IPS-20b (cell line): ENCODE results near the gene E2F3.
"Not testable (repeated sequence)": the region's sequence is repeated elsewhere in the genome, so short reads cannot be mapped to it uniquely, and the experiment has no call there.

Experiments
- H3K27ac ChIP-seq: one replicate; pipeline ENCODE4 v1.5.1; 2013; ENCODE audit warnings: low read length
- H3K27me3 ChIP-seq: 2 replicates; pipeline ENCODE4 v1.6.1; 2013; ENCODE audit warnings: mild to moderate bottlenecking, low read length, inconsistent platforms; ENCODE audit not compliant: insufficient read depth
- H3K36me3 ChIP-seq: 2 replicates; pipeline ENCODE4 v1.6.1; 2013; ENCODE audit warnings: low read depth, mild to moderate bottlenecking, inconsistent platforms, low read length, moderate library complexity; ENCODE audit not compliant: insufficient read depth
- H3K4me1 ChIP-seq: 2 replicates; pipeline ENCODE4 v1.6.1; 2013; ENCODE audit warnings: mild to moderate bottlenecking, control low read depth, inconsistent platforms, low read length, moderate library complexity; ENCODE audit not compliant: insufficient read depth
- H3K4me3 ChIP-seq: 2 replicates; pipeline ENCODE4 v1.5.1; 2013; ENCODE audit warnings: mild to moderate bottlenecking, low read length, inconsistent platforms
- H3K9ac ChIP-seq: 2 replicates; pipeline ENCODE4 v1.6.1; 2013; ENCODE audit warnings: low read depth, mild to moderate bottlenecking, inconsistent platforms, low read length, moderate library complexity
- H3K9me3 ChIP-seq: 2 replicates; pipeline ENCODE4 v1.6.1; 2013; ENCODE audit warnings: mild to moderate bottlenecking, low read depth, low read length, inconsistent platforms; ENCODE audit not compliant: insufficient read depth

Gene E2F3

DNA sequence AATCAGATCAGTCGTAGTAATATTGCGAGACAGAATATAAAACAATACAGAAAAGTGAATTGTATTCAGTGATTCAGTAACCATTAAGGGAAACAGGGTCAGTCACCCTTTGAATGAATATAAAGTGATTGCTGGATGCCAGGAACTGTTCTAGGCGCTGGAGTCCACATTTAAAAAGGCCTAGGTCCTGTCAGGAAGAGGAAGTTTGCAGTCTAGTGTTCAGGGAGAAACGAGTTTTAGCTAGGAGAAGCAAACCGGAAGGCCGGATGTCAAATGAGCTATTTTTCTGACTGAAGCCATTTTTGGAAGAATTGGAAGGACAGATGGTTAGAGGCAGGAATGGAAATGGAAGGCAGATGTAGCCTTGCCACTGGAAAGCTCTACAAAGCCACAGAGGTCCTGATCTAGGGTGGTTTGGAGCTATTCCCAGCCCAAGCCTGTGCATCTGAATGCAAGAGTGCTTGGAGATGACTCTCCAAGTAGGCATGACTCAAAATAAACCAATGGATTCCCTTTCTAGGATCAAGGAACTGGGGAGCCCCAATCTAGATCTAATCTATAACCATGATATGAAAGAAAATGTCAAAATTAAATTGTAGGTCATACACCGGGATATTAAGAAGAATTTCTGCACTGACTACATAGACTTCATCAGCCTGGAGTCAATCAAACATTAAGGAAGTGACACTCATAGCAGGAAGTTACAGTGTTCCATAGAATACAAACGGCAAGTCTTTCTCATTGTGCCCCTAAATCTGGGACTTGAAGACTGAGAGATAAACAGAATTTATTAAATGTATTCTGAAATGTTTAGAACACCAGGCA is 95.7 kb downstream of the E2F3 start:
- H3K27me3 ChIP-seq = no peaks in the 10 kb centered on the region
- H3K36me3 ChIP-seq = peaks cover 9% of the 10 kb centered on the region; the same call in 1 of the 2 replicates
- H3K27ac ChIP-seq = no peak overlapping the region
- no peaks in the 10 kb centered on the region for H3K4me1 ChIP-seq
- H3K9me3 ChIP-seq = no peaks in the 10 kb centered on the region
- H3K9ac ChIP-seq = no peak overlapping the region
- H3K4me3 ChIP-seq = no peak overlapping the region

DNA sequence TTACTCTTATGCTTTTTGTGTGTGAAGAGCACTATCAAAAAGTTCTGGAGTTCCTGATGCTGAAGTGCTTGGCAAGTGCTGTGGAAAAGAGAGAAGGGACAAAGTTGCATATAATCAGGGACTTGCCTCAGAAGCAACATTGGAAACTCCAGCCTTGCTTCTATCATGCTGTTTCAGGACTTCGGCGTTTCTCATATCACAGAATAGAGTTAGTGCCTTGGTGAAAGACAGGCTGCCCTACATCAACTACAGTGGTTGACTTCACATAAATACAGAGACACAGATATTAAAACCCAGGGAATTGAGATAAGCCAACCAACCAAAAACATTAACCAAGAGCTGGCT is 96.3 kb downstream of the E2F3 start:
- no peak overlapping the region for H3K4me3 ChIP-seq
- H3K27me3 ChIP-seq = no peaks in the 10 kb centered on the region
- peaks cover 3% of the 10 kb centered on the region; the same call in 1 of the 2 replicates for H3K36me3 ChIP-seq
- no peaks in the 10 kb centered on the region for H3K4me1 ChIP-seq
- no peaks in the 10 kb centered on the region for H3K9me3 ChIP-seq
- H3K27ac ChIP-seq = no peak overlapping the region
- H3K9ac ChIP-seq = no peak overlapping the region

GRCh38 chr6:20509212-20509611 is 107.5 kb downstream of the E2F3 start:
- no peaks in the 10 kb centered on the region for H3K4me1 ChIP-seq
- H3K4me3 ChIP-seq = no peak overlapping the region

GRCh38 chr6:20511852-20512251 is 110.2 kb downstream of the E2F3 start:
- no peak overlapping the region for H3K4me3 ChIP-seq
- H3K27ac ChIP-seq = no peak overlapping the region
- no peaks in the 10 kb centered on the region for H3K9me3 ChIP-seq
- H3K4me1 ChIP-seq = no peaks in the 10 kb centered on the region
- H3K27me3 ChIP-seq = no peaks in the 10 kb centered on the region
- H3K36me3 ChIP-seq = no peaks in the 10 kb centered on the region
- no peak overlapping the region for H3K9ac ChIP-seq

More at GRCh38 chr6:20509212-20509611, 107.5 kb downstream of the E2F3 start:
- H3K9me3 ChIP-seq = no peaks in the 10 kb centered on the region
- H3K27ac ChIP-seq = no peak overlapping the region
- no peaks in the 10 kb centered on the region for H3K36me3 ChIP-seq
- no peaks in the 10 kb centered on the region for H3K27me3 ChIP-seq
- no peak overlapping the region for H3K9ac ChIP-seq

DNA sequence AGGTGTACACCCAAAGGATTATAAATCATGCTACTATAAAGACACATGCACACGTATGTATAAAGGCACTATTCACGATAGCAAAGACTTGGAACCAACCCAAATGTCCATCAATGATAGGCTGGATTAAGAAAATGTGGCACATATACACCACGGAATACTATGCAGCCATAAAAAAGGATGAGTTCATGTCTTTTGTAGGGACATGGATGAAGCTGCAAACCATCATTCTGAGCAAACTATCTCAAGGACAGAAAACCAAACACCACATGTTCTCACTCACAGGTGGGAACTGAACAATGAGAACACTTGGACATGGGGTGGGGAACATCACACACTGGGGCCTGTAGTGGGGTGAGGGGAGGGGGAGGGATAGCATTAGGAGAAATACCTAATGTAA is 123.5 kb downstream of the E2F3 start:
- not testable (repeated sequence) for H3K27ac ChIP-seq, H3K4me1 ChIP-seq, H3K36me3 ChIP-seq, H3K9me3 ChIP-seq, H3K4me3 ChIP-seq, H3K27me3 ChIP-seq, H3K9ac ChIP-seq

GRCh38 chr6:20529086-20529448 is 127.4 kb downstream of the E2F3 start:
- H3K9me3 ChIP-seq, H3K4me1 ChIP-seq, H3K36me3 ChIP-seq, H3K27me3 ChIP-seq, H3K27ac ChIP-seq, H3K9ac ChIP-seq, H3K4me3 ChIP-seq: not testable (repeated sequence)

GRCh38 chr6:20532881-20533280 is 131.2 kb downstream of the E2F3 start:
- Histone ChIP-seq H3K27me3 (no peaks in the 10 kb centered on the region), H3K4me3 (no peak overlapping the region), H3K27ac (no peak overlapping the region), H3K4me1 (peaks cover 5% of the 10 kb centered on the region; the same call in 1 of the 2 replicates), H3K9ac (no peak overlapping the region), H3K36me3 (peaks cover 9% of the 10 kb centered on the region), H3K9me3 (no peaks in the 10 kb centered on the region)

DNA sequence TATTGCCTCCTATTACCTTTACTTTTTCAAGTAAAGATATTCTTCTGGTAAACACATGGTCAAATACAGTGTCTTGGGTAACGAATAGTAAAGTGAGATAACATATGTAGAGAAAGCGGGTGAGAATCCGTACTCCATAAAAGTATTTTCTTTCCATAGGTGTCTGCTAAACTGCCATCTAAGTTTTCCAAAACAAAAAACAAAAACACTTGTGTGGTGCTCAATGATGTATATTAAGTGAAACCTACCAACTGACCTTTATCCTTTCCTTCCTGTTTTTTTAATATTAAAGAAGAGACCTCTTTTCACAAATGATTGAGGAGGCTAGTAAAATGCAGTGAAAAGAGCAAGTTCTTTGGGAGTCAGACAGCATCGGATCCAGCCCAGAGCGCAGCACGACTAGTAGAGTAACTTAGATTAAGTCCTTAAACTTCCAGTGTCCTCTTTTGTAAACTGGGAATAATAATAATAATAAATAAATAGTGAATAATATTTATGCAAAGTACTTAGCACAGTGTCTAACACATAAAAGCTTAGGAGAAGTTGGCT is 132.1 kb downstream of the E2F3 start:
- H3K36me3 ChIP-seq = peaks cover 9% of the 10 kb centered on the region
- no peaks in the 10 kb centered on the region for H3K27me3 ChIP-seq
- H3K9me3 ChIP-seq = no peaks in the 10 kb centered on the region
- H3K27ac ChIP-seq = peak overlapping the region; percentile 90
- H3K4me3 ChIP-seq = peak overlapping the region; percentile 71
- H3K9ac ChIP-seq = peak overlapping the region; percentile 96; the same call in 1 of the 2 replicates
- H3K4me1 ChIP-seq = peaks cover 11% of the 10 kb centered on the region

- H3K4me3 ChIP-seq = peak within 1 kb of the TSS; percentile 71
- peaks cover 9% of the 10 kb centered on the region for H3K36me3 ChIP-seq
- no peaks in the 10 kb centered on the region for H3K27me3 ChIP-seq
- peak within 1 kb of the TSS; percentile 96 for H3K9ac ChIP-seq
- no peaks in the 10 kb centered on the region for H3K9me3 ChIP-seq
- H3K27ac ChIP-seq = peak within 1 kb of the TSS; percentile 90
- H3K4me1 ChIP-seq = peaks cover 11% of the 10 kb centered on the region
Measured at GRCh38 chr6:20534295-20535262, 132.9 kb downstream of the E2F3 start, which contains the start of gene CDKAL1. Gene CDKAL1, plus strand, starts transcription at chr6:20534457. Its CDS starts 11,894 bp downstream, at chr6:20546351.

GRCh38 chr6:20538131-20538662 is 136.5 kb downstream of the E2F3 start:
- peaks cover 30% of the 10 kb centered on the region for H3K36me3 ChIP-seq
- no peak overlapping the region for H3K27ac ChIP-seq
- H3K27me3 ChIP-seq = no peaks in the 10 kb centered on the region
- H3K9ac ChIP-seq = no peak overlapping the region
- H3K4me1 ChIP-seq = peaks cover 11% of the 10 kb centered on the region
- no peak overlapping the region for H3K4me3 ChIP-seq
- no peaks in the 10 kb centered on the region for H3K9me3 ChIP-seq

GRCh38 chr6:20538907-20539306 is 137.2 kb downstream of the E2F3 start:
- Histone ChIP-seq H3K4me1 (peaks cover 6% of the 10 kb centered on the region), H3K9ac (no peak overlapping the region), H3K9me3 (no peaks in the 10 kb centered on the region), H3K27ac (no peak overlapping the region), H3K27me3 (no peaks in the 10 kb centered on the region), H3K36me3 (peaks cover 32% of the 10 kb centered on the region), H3K4me3 (no peak overlapping the region)
